GM19463 (cell line): ENCODE data around the gene NT5M.
"Not testable (repeated sequence)": the region's sequence is repeated elsewhere in the genome, so short reads cannot be mapped to it uniquely, and the experiment has no call there.

Experiments
- ATAC-seq: cut with Tn5 transposase; IDR thresholded peaks from one replicate; pipeline ENCODE4 v1.9.1; 2021; ENCODE audit warnings: mild to moderate bottlenecking, moderate library complexity; ENCODE audit not compliant: unreplicated experiment

Gene NT5M

GRCh38 chr17:17303010-17303846 is at the start of gene NT5M:
Gene NT5M (plus strand): TSS chr17:17303373. CDS start chr17:17303551, 178 bp downstream.
- ATAC-seq = peak; percentile 61

GRCh38 chr17:17253406-17253805 is 49.8 kb upstream of the NT5M start:
- no peak for ATAC-seq

- no peak for ATAC-seq
Measured at GRCh38 chr17:17254036-17254435, 49.1 kb upstream of the NT5M start.

GRCh38 chr17:17255689-17256088 is 47.5 kb upstream of the NT5M start:
- not testable (repeated sequence) for ATAC-seq

- no peak for ATAC-seq
Measured at GRCh38 chr17:17256316-17256715, 46.9 kb upstream of the NT5M start.

- no peak for ATAC-seq
Measured at GRCh38 chr17:17258011-17258410, 45.2 kb upstream of the NT5M start.

GRCh38 chr17:17258998-17259397 is 44.2 kb upstream of the NT5M start:
- no peak for ATAC-seq

- ATAC-seq = no peak
Measured at GRCh38 chr17:17264430-17264829, 38.7 kb upstream of the NT5M start.

GRCh38 chr17:17269926-17270773 is 33.0 kb upstream of the NT5M start:
- ATAC-seq = no peak

- no peak for ATAC-seq
Measured at GRCh38 chr17:17275971-17276370, 27.2 kb upstream of the NT5M start.

- not testable (repeated sequence) for ATAC-seq
Measured at GRCh38 chr17:17277431-17277830, 25.7 kb upstream of the NT5M start.

GRCh38 chr17:17279316-17279715 is 23.9 kb upstream of the NT5M start:
- ATAC-seq = no peak

- peak; percentile 84 for ATAC-seq
Measured at GRCh38 chr17:17280613-17281549, 22.3 kb upstream of the NT5M start, which contains the start of gene COPS3. Gene COPS3 (minus strand): TSS chr17:17281246. CDS start chr17:17281186, 60 bp downstream.

- ATAC-seq = no peak
Measured at GRCh38 chr17:17285951-17286350, 17.2 kb upstream of the NT5M start.

- no peak for ATAC-seq
Measured at GRCh38 chr17:17289086-17289485, 14.1 kb upstream of the NT5M start.

GRCh38 chr17:17289701-17290100 is 13.5 kb upstream of the NT5M start:
- ATAC-seq = no peak

- no peak for ATAC-seq
Measured at GRCh38 chr17:17295141-17295540, 8.0 kb upstream of the NT5M start.

- no peak for ATAC-seq
Measured at GRCh38 chr17:17297217-17297616, 6.0 kb upstream of the NT5M start.

- ATAC-seq = no peak
Measured at GRCh38 chr17:17298108-17298507, 5.1 kb upstream of the NT5M start.
